ENCODE results near the gene ZNF317.
"Not testable (repeated sequence)": the region's sequence is repeated elsewhere in the genome, so short reads cannot be mapped to it uniquely, and the experiment has no call there.

The ZNF317 gene

GRCh38 chr19:9166846-9167245 is 26.6 kb downstream of the ZNF317 start:
- Histone ChIP-seq H3K27ac (ENCODE audit: low read length) (no peak overlapping the region), H3K4me1 (ENCODE audit: control insufficient read depth, insufficient read depth, low read length) (no peaks in the 10 kb centered on the region), H3K36me3 (ENCODE audit: control insufficient read depth, insufficient read depth, low read length) (peaks cover 3% of the 10 kb centered on the region; the same call in 1 of the 2 replicates), H3K9me3 (ENCODE audit: control insufficient read depth, insufficient read depth, low read length) (no peaks in the 10 kb centered on the region), H3K27me3 (ENCODE audit: control insufficient read depth, insufficient read depth, low read length) (no peaks in the 10 kb centered on the region), H3K4me3 (ENCODE audit: low read length) (no peak overlapping the region)
- WGBS (ENCODE audit: insufficient coverage, insufficient read length) = no CpG with 5 or more reads among the region's 4 CpGs
- no peak for DNase-seq (ENCODE audit: low read depth, low spot score)

GRCh38 chr19:9171393-9171991 is 31.3 kb downstream of the ZNF317 start:
- H3K9me3 ChIP-seq (ENCODE audit: control insufficient read depth, insufficient read depth, low read length) = no peaks in the 10 kb centered on the region; the same call in 1 of the 2 replicates
- no CpG with 5 or more reads among the region's 6 CpGs for WGBS (ENCODE audit: insufficient coverage, insufficient read length)
- no peak overlapping the region for H3K27ac ChIP-seq (ENCODE audit: low read length)
- H3K4me1 ChIP-seq (ENCODE audit: control insufficient read depth, insufficient read depth, low read length) = no peaks in the 10 kb centered on the region
- no peak overlapping the region for H3K4me3 ChIP-seq (ENCODE audit: low read length)
- no peaks in the 10 kb centered on the region for H3K27me3 ChIP-seq (ENCODE audit: control insufficient read depth, insufficient read depth, low read length)
- no peaks in the 10 kb centered on the region for H3K36me3 ChIP-seq (ENCODE audit: control insufficient read depth, insufficient read depth, low read length)
- no peak for DNase-seq (ENCODE audit: low read depth, low spot score)

GRCh38 chr19:9175326-9175725 is 35.1 kb downstream of the ZNF317 start:
- H3K27ac ChIP-seq (ENCODE audit: low read length) = no peak overlapping the region
- no peaks in the 10 kb centered on the region for H3K4me1 ChIP-seq (ENCODE audit: control insufficient read depth, insufficient read depth, low read length)
- no peaks in the 10 kb centered on the region for H3K36me3 ChIP-seq (ENCODE audit: control insufficient read depth, insufficient read depth, low read length)
- H3K4me3 ChIP-seq (ENCODE audit: low read length) = no peak overlapping the region
- no peaks in the 10 kb centered on the region for H3K27me3 ChIP-seq (ENCODE audit: control insufficient read depth, insufficient read depth, low read length)
- WGBS (ENCODE audit: insufficient coverage, insufficient read length) = no CpG with 5 or more reads among the region's 5 CpGs
- no peaks in the 10 kb centered on the region; the same call in 1 of the 2 replicates for H3K9me3 ChIP-seq (ENCODE audit: control insufficient read depth, insufficient read depth, low read length)
- DNase-seq (ENCODE audit: low read depth, low spot score) = no peak

GRCh38 chr19:9178901-9179300 is 38.7 kb downstream of the ZNF317 start, which contains the start of gene OR7D2:
Gene OR7D2, plus strand, starts transcription at chr19:9178979. Its CDS starts 6,803 bp downstream, at chr19:9185782.
- H3K4me3 ChIP-seq (ENCODE audit: low read length) = no peak within 1 kb of the TSS
- H3K36me3 ChIP-seq (ENCODE audit: control insufficient read depth, insufficient read depth, low read length) = no peaks in the 10 kb centered on the region
- H3K4me1 ChIP-seq (ENCODE audit: control insufficient read depth, insufficient read depth, low read length) = no peaks in the 10 kb centered on the region
- no peaks in the 10 kb centered on the region; the same call in 1 of the 2 replicates for H3K9me3 ChIP-seq (ENCODE audit: control insufficient read depth, insufficient read depth, low read length)
- no peaks in the 10 kb centered on the region for H3K27me3 ChIP-seq (ENCODE audit: control insufficient read depth, insufficient read depth, low read length)
- WGBS (ENCODE audit: insufficient coverage, insufficient read length) = no CpG with 5 or more reads among the region's 4 CpGs
- DNase-seq (ENCODE audit: low read depth, low spot score) = no peak
- H3K27ac ChIP-seq (ENCODE audit: low read length) = no peak within 1 kb of the TSS

GRCh38 chr19:9183000-9183399 is 42.8 kb downstream of the ZNF317 start:
- no peak overlapping the region for H3K4me3 ChIP-seq (ENCODE audit: low read length)

GRCh38 chr19:9187191-9187590 is 47.0 kb downstream of the ZNF317 start:
- Histone ChIP-seq H3K9me3 (ENCODE audit: control insufficient read depth, insufficient read depth, low read length) (no peaks in the 10 kb centered on the region), H3K27ac (ENCODE audit: low read length) (no peak overlapping the region), H3K36me3 (ENCODE audit: control insufficient read depth, insufficient read depth, low read length) (no peaks in the 10 kb centered on the region), H3K4me1 (ENCODE audit: control insufficient read depth, insufficient read depth, low read length) (no peaks in the 10 kb centered on the region), H3K27me3 (ENCODE audit: control insufficient read depth, insufficient read depth, low read length) (no peaks in the 10 kb centered on the region), H3K4me3 (ENCODE audit: low read length) (no peak overlapping the region)
- no CpG with 5 or more reads among the region's 6 CpGs for WGBS (ENCODE audit: insufficient coverage, insufficient read length)
- no peak for DNase-seq (ENCODE audit: low read depth, low spot score)

More at GRCh38 chr19:9183000-9183399, 42.8 kb downstream of the ZNF317 start:
- DNase-seq (ENCODE audit: low read depth, low spot score) = no peak
- H3K4me1 ChIP-seq (ENCODE audit: control insufficient read depth, insufficient read depth, low read length) = no peaks in the 10 kb centered on the region
- no peaks in the 10 kb centered on the region for H3K27me3 ChIP-seq (ENCODE audit: control insufficient read depth, insufficient read depth, low read length)
- H3K36me3 ChIP-seq (ENCODE audit: control insufficient read depth, insufficient read depth, low read length) = no peaks in the 10 kb centered on the region
- H3K27ac ChIP-seq (ENCODE audit: low read length) = no peak overlapping the region
- WGBS (ENCODE audit: insufficient coverage, insufficient read length) = no CpG with 5 or more reads among the region's 17 CpGs
- H3K9me3 ChIP-seq (ENCODE audit: control insufficient read depth, insufficient read depth, low read length) = no peaks in the 10 kb centered on the region

GRCh38 chr19:9189535-9189934 is 49.3 kb downstream of the ZNF317 start:
- WGBS (ENCODE audit: insufficient coverage, insufficient read length) = no CpG with 5 or more reads among the region's 7 CpGs

GRCh38 chr19:9198044-9198443 is 57.8 kb downstream of the ZNF317 start:
- not testable (repeated sequence) for H3K9me3 ChIP-seq (ENCODE audit: control insufficient read depth, insufficient read depth, low read length); H3K27me3 ChIP-seq (ENCODE audit: control insufficient read depth, insufficient read depth, low read length); H3K27ac ChIP-seq (ENCODE audit: low read length); H3K4me3 ChIP-seq (ENCODE audit: low read length); DNase-seq (ENCODE audit: low read depth, low spot score); H3K36me3 ChIP-seq (ENCODE audit: control insufficient read depth, insufficient read depth, low read length); H3K4me1 ChIP-seq (ENCODE audit: control insufficient read depth, insufficient read depth, low read length)
- WGBS (ENCODE audit: insufficient coverage, insufficient read length) = no CpG with 5 or more reads among the region's 2 CpGs

More at GRCh38 chr19:9189535-9189934, 49.3 kb downstream of the ZNF317 start:
- Histone ChIP-seq H3K36me3 (ENCODE audit: control insufficient read depth, insufficient read depth, low read length) (no peaks in the 10 kb centered on the region), H3K9me3 (ENCODE audit: control insufficient read depth, insufficient read depth, low read length) (no peaks in the 10 kb centered on the region), H3K4me1 (ENCODE audit: control insufficient read depth, insufficient read depth, low read length) (no peaks in the 10 kb centered on the region), H3K27me3 (ENCODE audit: control insufficient read depth, insufficient read depth, low read length) (no peaks in the 10 kb centered on the region), H3K4me3 (ENCODE audit: low read length) (no peak overlapping the region), H3K27ac (ENCODE audit: low read length) (no peak overlapping the region)
- DNase-seq (ENCODE audit: low read depth, low spot score) = no peak

- H3K27me3 ChIP-seq (ENCODE audit: control insufficient read depth, insufficient read depth, low read length) = no peaks in the 10 kb centered on the region
- peak; percentile 29 for DNase-seq (ENCODE audit: low read depth, low spot score)
- no CpG with 5 or more reads among the region's 13 CpGs for WGBS (ENCODE audit: insufficient coverage, insufficient read length)
- H3K9me3 ChIP-seq (ENCODE audit: control insufficient read depth, insufficient read depth, low read length) = no peaks in the 10 kb centered on the region
- no peak overlapping the region for H3K4me3 ChIP-seq (ENCODE audit: low read length)
- H3K4me1 ChIP-seq (ENCODE audit: control insufficient read depth, insufficient read depth, low read length) = no peaks in the 10 kb centered on the region
- H3K27ac ChIP-seq (ENCODE audit: low read length) = no peak overlapping the region
- H3K36me3 ChIP-seq (ENCODE audit: control insufficient read depth, insufficient read depth, low read length) = no peaks in the 10 kb centered on the region
Measured at GRCh38 chr19:9205501-9206113, 65.4 kb downstream of the ZNF317 start.

Measured in iPS DF 6.9 (cell line).